Stimulated activated CD4-positive, alpha-beta T cell treated with anti-CD3 and anti-CD28 coated beads, TNF-alpha, amount 100 ng/mL, for 1 hour (primary cell): ENCODE data around the gene ZMIZ2.
"Not testable (repeated sequence)": the region's sequence is repeated elsewhere in the genome, so short reads cannot be mapped to it uniquely, and the experiment has no call there.

Experiments
- DNase-seq, 3 donors: peaks; one replicate each; pipeline ENCODE4 v3.0.0-alpha.2; 2020; ENCODE audit warnings: low read depth in 3 of 3, low spot score in 1 of 3

Gene ZMIZ2

GRCh38 chr7:44802418-44803025 lies 53.9 kb downstream of the ZMIZ2 start:
- DNase-seq: no peak

- not testable (repeated sequence) for DNase-seq
Observed at GRCh38 chr7:44803828-44804519, 55.3 kb downstream of the ZMIZ2 start.

- DNase-seq: no peak
Observed at GRCh38 chr7:44805950-44806349, 57.3 kb downstream of the ZMIZ2 start.

GRCh38 chr7:44808914-44809393 lies 60.3 kb downstream of the ZMIZ2 start:
- no peak for DNase-seq

GRCh38 chr7:44811093-44811492 lies 62.4 kb downstream of the ZMIZ2 start:
- no peak for DNase-seq

- DNase-seq: no peak
Observed at GRCh38 chr7:44811571-44811970, 62.9 kb downstream of the ZMIZ2 start.

GRCh38 chr7:44814919-44815318 lies 66.3 kb downstream of the ZMIZ2 start:
- no peak for DNase-seq

- DNase-seq: no peak
Observed at GRCh38 chr7:44819292-44819691, 70.6 kb downstream of the ZMIZ2 start.
